DOHH2 (cell line): ENCODE measurements around the gene SBK1.

Experiments
- H3F3A ChIP-seq: fragments of 200-600 bp; sonication (generic), shearing (Covaris generic); 2 replicates; pipeline ENCODE4 v1.6.0; 2016; ENCODE audit warnings: antibody characterized with exemption, mild to moderate bottlenecking; ENCODE audit not compliant: control insufficient read depth, insufficient read depth
- H3K27ac ChIP-seq: fragments of 200-600 bp; sonication (generic); 2 replicates; pipeline ENCODE4 v1.5.1; 2014; ENCODE audit warnings: low read depth, mild to moderate bottlenecking, low read length, moderate library complexity
- H3K27me3 ChIP-seq: fragments of 200-600 bp; sonication (generic); 2 replicates; pipeline ENCODE4 v1.6.1; 2014; ENCODE audit warnings: mild to moderate bottlenecking, low read length, mixed read lengths; ENCODE audit not compliant: control insufficient read depth
- H3K36me3 ChIP-seq: fragments of 200-600 bp; sonication (generic); 2 replicates; pipeline ENCODE4 v1.6.1; 2014; ENCODE audit warnings: mild to moderate bottlenecking, low read length, moderate library complexity, mixed read lengths; ENCODE audit not compliant: control insufficient read depth
- H3K4me1 ChIP-seq: fragments of 200-600 bp; sonication (generic); 2 replicates; pipeline ENCODE4 v1.6.1; 2014; ENCODE audit warnings: mild to moderate bottlenecking, low read length, mixed read lengths; ENCODE audit not compliant: control insufficient read depth
- H3K4me2 ChIP-seq: fragments of 200-600 bp; sonication (generic); 2 replicates; pipeline ENCODE4 v1.6.0; 2014; ENCODE audit warnings: mild to moderate bottlenecking, low read length, moderate library complexity
- H3K4me3 ChIP-seq: fragments of 200-600 bp; sonication (generic); 2 replicates; pipeline ENCODE4 v1.5.1; 2014; ENCODE audit warnings: mild to moderate bottlenecking, low read length, mixed read lengths
- H3K79me2 ChIP-seq: fragments of 200-600 bp; sonication (generic); 2 replicates; pipeline ENCODE4 v1.6.1; 2014; ENCODE audit warnings: mild to moderate bottlenecking, low read length, mixed read lengths; ENCODE audit not compliant: control insufficient read depth
- H3K9me2 ChIP-seq: fragments of 200-600 bp; sonication (generic); replicated peaks from 2 replicates; pipeline ENCODE4 v1.6.1; 2014; ENCODE audit warnings: mild to moderate bottlenecking, low read length, mixed read lengths; ENCODE audit not compliant: control insufficient read depth
- H3K9me3 ChIP-seq: fragments of 200-600 bp; sonication (generic); 2 replicates; pipeline ENCODE4 v1.6.1; 2014; ENCODE audit warnings: antibody characterized with exemption, low read length, mixed read lengths; ENCODE audit not compliant: control insufficient read depth, insufficient read depth
- H4K20me1 ChIP-seq: fragments of 200-600 bp; sonication (generic); 2 replicates; pipeline ENCODE4 v1.6.0; 2014; ENCODE audit warnings: low read depth, mild to moderate bottlenecking, antibody characterized with exemption, low read length, moderate library complexity; ENCODE audit not compliant: control insufficient read depth, insufficient read depth
- CTCF ChIP-seq: fragments of 200-600 bp; sonication (generic); IDR thresholded peaks from one replicate; pipeline ENCODE4 v1.5.1; 2014; ENCODE audit warnings: antibody characterized with exemption, mild to moderate bottlenecking, low read depth, low read length; ENCODE audit not compliant: poor library complexity, severe bottlenecking
- EZH2phosphoT487 ChIP-seq: fragments of 200-600 bp; sonication (generic); IDR thresholded peaks from 2 replicates; pipeline ENCODE4 v1.6.1; 2017; ENCODE audit warnings: borderline replicate concordance, mild to moderate bottlenecking, antibody characterized with exemption, low read length, moderate library complexity, mixed read lengths

The SBK1 gene

DNA sequence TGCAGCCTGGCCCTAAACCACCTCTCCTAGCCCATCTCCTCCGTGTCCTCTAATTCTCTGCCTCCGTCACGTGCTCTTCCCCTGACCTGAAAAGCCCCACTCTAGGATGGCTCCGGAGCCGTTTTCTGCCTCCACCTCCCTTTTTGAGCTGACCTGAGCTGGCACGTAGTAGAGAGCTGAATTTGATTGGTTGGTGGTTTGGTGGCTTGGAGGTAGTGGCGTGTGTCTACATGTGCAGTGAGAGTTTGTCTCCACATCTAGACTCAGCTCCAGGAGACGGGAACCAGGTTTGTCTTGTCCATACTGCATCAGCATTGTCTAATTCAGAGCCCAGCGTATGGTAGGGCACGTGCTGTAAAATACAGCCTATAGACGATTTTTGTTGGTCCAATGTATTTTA lies 3.0 kb downstream of the SBK1 start:
- peaks cover 11% of the 10 kb centered on the region for H3K79me2 ChIP-seq

DNA sequence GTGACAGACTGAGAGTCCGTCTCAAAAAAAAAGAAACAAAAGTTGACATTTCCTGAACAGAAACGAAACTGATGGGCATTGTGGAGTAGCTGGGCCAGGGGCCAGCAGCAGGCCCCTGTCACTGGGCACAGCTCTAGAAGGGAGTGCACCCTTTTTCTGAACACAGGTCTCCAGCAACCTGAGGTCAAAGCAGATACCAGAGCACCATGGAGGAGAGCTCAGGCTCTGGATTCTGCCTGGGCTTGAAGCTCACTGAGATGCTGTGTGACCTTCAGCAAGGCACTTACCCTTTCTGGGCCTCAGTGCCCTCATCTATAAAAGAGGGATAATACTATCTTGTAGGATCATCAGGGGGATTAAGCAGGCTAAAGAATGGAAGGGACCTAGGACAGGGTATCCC lies 5.0 kb downstream of the SBK1 start:
- H3F3A ChIP-seq, result no peaks in the 10 kb centered on the region
- H3K4me1 ChIP-seq, result peaks cover 9% of the 10 kb centered on the region
- H4K20me1 ChIP-seq, result no peaks in the 10 kb centered on the region
- H3K4me3 ChIP-seq, result no peak overlapping the region
- TF ChIP-seq EZH2phosphoT487 (no peak), CTCF (no peak)
- H3K27me3 ChIP-seq, result peaks cover 45% of the 10 kb centered on the region
- no peak overlapping the region for H3K4me2 ChIP-seq
- H3K79me2 ChIP-seq, result no peaks in the 10 kb centered on the region
- no peak overlapping the region for H3K27ac ChIP-seq
- H3K9me3 ChIP-seq, result no peaks in the 10 kb centered on the region
- H3K9me2 ChIP-seq, result no peaks in the 10 kb centered on the region
- H3K36me3 ChIP-seq, result no peaks in the 10 kb centered on the region

More for the DNA sequence above, 3.0 kb downstream of the SBK1 start:
- Histone ChIP-seq H3K27ac (no peak overlapping the region), H3K9me2 (no peaks in the 10 kb centered on the region), H3K36me3 (no peaks in the 10 kb centered on the region), H3K4me1 (peaks cover 17% of the 10 kb centered on the region), H4K20me1 (no peaks in the 10 kb centered on the region), H3K4me2 (no peak overlapping the region), H3K4me3 (no peak overlapping the region), H3K27me3 (peaks cover 35% of the 10 kb centered on the region), H3K9me3 (no peaks in the 10 kb centered on the region), H3F3A (no peaks in the 10 kb centered on the region; the same call in 1 of the 2 replicates)
- TF ChIP-seq CTCF (no peak), EZH2phosphoT487 (no peak)

DNA sequence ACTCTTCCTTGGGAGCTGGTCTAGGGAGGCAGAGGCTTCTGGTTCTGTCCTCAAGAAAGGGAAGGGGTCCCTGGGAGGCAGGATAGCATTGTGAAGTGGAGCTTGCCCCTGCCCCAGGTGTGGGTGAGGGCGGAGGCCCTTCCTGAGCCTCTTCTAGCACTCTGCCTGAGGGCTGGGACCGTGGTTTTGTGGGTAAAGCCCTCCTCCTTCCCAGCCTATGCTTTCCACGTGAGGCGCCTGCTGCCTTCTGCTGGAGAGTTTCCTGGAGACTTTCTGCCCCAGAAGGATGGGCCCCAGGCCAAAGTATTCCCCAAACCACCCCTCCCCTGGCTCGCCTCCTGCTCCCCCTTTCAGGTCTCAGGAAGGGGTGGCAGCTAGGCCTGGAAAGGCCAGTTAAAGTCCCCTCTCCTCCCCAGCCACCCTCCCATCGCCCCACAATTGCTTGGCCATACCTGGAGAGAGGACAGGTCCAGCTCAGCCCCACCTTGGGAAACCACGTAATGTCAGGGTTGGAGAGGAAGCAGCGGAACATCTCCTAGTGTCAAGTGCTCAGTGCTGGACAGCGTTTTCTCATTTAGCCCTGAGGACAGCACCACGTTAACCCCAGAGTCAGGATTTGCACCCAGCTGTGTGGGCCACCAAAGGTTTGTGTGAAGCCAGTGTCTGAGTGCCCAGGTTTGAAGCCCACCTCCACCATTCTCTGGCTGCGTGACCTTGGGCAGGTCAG lies 5.6 kb downstream of the SBK1 start:
- Histone ChIP-seq H3K79me2 (no peaks in the 10 kb centered on the region), H3K4me2 (no peak overlapping the region)
- no peak for TF ChIP-seq CTCF
- TF ChIP-seq EZH2phosphoT487, result no peak

More for the DNA sequence above, 5.6 kb downstream of the SBK1 start:
- H3K36me3 ChIP-seq, result no peaks in the 10 kb centered on the region
- no peaks in the 10 kb centered on the region for H3K9me3 ChIP-seq
- peaks cover 5% of the 10 kb centered on the region for H3K4me1 ChIP-seq
- no peaks in the 10 kb centered on the region for H4K20me1 ChIP-seq
- H3F3A ChIP-seq, result no peaks in the 10 kb centered on the region
- peaks cover 44% of the 10 kb centered on the region for H3K27me3 ChIP-seq
- H3K27ac ChIP-seq, result no peak overlapping the region
- no peak overlapping the region for H3K4me3 ChIP-seq
- H3K9me2 ChIP-seq, result no peaks in the 10 kb centered on the region
